Activated effector memory CD4-positive, alpha-beta T cell treated with anti-CD3 and anti-CD28 coated beads, Interleukin-2, amount 50 U/mL, for 16 hours (primary cell): ENCODE results near the gene CRIP2.

Source experiments
- DNase-seq: peaks from one replicate; pipeline ENCODE4 v3.0.0-alpha.2; 2020

Gene CRIP2

GRCh38 chr14:105474483-105475268, at the start of gene CRIP2:
Gene CRIP2, plus strand, starts transcription at chr14:105474821. Its CDS starts 42 bp downstream, at chr14:105474863.
- peak; percentile 85 for DNase-seq

DNA sequence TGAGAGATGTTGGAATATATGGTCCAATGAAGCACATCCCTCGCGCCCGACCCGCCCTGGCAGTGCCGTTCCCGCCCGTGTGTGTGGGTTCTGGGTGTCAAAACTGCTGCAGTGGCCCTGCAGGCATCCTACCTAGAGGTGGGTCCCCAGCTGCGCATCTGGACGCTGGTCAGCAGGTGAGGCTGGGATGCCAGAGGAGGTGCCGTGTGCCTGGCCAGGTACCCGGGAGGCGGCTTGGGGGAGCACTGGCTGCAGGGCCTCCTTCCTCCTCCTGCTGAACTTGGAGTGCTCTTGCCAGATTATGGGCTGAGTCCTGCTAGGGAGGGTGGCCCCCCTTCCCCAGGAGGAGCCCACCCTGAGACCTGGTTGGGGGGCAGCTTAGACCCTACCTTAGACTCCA, 49.8 kb upstream of the CRIP2 start:
- no peak for DNase-seq

DNA sequence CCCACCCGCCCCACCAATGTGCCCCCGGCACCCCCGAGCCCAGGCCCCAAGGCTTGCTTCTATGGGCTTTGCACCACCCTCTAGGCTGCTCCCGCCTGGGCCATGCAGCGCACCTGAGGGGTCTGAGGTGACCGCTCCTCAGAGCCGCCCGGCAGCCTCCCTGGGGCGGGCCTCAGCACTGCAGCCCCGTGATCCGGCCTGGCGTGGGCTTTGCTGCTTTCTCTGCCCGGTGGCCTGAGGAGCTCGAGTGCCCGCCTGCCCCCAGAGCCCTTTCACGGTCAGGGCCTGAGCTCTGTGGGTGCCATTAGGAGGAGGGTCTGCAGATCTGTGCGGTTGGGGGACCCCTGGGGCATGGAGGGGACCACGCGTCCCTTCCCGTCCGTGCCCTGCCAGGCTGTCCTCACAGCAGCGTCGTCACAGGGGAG, 48.8 kb upstream of the CRIP2 start:
- DNase-seq = no peak

DNA sequence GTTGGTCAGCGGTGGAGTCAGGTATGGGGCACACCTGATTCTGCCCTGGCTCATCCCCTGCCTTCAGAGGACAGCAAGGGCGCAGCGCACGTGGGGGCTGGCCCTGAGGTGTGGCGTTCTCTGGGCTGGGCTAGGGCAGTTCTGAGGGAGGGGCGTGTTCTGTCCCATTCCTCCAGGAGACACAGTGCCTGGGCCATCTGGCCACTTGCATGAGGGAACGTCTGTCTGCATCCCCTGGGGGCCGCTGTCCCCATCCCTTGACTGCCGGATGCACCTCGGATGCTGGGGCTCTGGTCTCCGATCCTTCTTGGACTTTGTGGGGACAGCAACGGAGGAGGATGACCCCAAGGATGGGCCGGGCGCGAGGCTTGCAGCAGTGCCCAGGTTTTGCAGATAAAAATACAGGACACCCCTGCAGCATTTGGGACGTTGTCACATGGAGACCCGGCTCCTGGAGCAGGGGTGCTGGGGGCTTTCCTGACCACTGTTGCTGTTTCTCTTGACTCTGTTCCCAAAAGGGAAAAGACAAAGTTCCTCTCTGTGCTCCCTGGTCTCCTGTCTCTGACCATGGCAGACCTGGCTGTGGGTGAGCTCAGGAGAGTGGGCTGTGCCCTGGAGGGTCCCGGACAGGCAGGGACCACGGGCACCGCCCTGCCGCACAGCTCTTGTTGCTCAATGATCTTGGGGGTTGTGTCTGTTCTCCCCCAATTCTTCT, 48.0 kb upstream of the CRIP2 start:
- DNase-seq = no peak

- DNase-seq = no peak
Measured at GRCh38 chr14:105427412-105427811, 47.2 kb upstream of the CRIP2 start.

- DNase-seq = no peak
Measured at GRCh38 chr14:105427936-105428485, 46.6 kb upstream of the CRIP2 start.

DNA sequence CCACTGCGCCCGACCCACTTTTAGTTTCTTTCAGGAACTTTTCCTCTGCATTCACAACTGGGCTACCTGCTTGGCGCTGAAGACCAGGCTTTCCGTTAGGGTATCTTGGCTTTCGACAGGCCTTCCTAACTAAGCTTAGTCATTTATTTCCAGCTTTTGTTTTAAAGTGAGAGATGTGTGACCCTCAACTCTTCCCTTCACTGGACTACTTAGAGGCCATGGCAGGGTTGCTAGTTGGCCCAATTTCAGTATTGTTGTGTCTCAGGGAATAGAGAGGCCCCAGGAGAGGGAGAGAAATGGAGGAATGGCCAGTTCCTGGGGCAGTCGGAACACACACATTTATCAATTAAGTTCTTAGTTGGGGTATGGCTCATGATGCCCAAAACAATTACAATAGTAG, 44.6 kb upstream of the CRIP2 start:
- no peak for DNase-seq

DNA sequence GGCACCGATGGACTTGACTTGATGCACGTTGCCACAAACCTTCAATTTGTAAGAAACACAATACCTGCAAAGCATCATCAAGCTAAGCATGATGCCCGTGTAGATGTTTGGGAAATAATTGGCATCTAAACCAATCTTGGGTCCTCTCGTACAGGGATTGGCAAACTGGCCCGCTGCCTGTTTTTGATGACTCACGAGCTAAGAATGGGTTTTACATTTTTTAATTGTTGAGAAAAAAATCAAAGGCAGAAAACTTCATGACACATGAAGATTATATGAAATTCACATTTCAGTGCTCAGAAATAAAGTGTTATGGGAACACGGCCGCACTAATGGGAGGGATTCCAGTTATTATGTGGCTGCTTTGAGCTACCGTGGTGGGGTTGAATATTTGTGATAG, 44.1 kb upstream of the CRIP2 start:
- no peak for DNase-seq

DNA sequence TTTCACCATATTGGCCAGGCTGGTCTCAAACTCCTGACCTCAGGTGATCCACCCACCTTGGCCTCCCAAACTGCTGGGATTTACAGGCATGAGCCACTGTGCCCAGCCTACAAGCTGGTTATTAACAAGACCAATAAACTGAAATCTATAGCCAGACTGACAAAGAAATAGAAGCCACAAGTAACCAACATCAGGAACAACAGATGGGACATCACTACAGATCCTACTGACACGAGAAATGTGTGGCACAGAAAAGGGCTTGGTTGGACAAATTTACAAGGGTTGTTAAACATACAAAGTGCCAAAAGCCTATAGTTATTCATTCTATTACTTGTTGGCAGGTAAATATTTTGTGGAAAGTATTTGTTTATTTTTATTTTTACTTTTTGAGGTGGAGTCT, 43.4 kb upstream of the CRIP2 start:
- no peak for DNase-seq

DNA sequence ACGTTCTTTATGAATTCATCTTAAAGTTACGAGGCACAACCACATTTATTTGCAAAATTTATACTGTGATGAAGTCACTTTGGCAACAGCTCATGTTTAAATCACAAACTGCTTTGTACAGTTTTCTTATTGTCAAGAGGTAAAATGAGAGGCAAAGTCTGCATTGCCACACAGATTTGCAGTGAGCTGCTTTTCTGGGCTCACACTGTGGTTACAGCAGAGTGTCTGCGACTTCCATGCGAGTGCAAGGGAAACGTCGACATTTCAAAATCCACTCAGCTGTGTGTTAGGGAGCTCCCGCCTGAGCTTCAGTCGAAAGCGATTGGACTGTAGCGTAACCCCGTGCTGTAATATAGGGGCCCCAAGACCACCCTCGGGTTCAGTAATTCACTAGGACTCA, 42.0 kb upstream of the CRIP2 start:
- DNase-seq = no peak

DNA sequence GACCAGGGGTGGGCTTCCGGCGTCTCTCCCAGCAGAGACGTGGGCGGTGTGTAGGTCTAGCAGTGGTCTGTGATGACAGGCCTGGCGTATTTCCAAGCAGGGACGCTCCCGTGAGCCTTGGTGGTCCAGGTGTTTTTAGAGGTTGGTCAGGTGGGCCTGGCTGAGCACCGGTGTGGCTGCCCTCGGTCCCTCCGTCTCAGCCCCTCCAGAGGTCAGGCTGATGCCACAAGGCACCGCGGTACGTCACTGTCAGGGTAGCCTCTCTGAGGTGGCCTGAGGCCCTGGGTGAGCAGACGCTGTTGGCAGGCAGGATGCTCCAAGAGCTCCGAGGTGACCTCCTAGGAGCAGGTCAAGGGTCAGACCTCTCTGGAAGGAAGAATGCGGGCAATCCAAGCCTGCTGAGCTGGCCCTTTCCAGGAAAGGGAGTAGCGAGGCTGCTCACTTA, 41.4 kb upstream of the CRIP2 start:
- DNase-seq = no peak

- DNase-seq = no peak
Measured at GRCh38 chr14:105436402-105436801, 38.2 kb upstream of the CRIP2 start.

- no peak for DNase-seq
Measured at GRCh38 chr14:105436891-105437722, 37.5 kb upstream of the CRIP2 start.

- DNase-seq = no peak
Measured at GRCh38 chr14:105437723-105438500, 36.7 kb upstream of the CRIP2 start.

- no peak for DNase-seq
Measured at GRCh38 chr14:105439179-105439578, 35.4 kb upstream of the CRIP2 start.

GRCh38 chr14:105439710-105440553, 34.7 kb upstream of the CRIP2 start:
- no peak for DNase-seq

DNA sequence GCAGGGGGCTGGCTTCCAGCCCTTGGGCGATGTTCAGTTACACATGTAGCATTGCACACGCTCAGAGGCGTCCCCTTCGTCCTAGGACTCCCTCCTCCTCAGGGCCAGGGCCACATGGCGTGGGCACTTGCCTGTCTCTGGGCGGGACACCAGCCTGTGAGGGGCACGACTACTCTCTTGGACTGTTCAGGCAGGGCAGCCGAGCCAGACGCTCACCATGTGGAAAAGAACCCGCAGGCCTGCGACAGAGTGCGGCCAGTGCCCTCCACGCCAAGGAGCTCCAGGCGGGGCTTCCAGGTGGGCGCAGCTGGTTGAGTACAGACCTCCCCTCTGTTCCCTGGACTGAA, 34.1 kb upstream of the CRIP2 start:
- DNase-seq = no peak

DNA sequence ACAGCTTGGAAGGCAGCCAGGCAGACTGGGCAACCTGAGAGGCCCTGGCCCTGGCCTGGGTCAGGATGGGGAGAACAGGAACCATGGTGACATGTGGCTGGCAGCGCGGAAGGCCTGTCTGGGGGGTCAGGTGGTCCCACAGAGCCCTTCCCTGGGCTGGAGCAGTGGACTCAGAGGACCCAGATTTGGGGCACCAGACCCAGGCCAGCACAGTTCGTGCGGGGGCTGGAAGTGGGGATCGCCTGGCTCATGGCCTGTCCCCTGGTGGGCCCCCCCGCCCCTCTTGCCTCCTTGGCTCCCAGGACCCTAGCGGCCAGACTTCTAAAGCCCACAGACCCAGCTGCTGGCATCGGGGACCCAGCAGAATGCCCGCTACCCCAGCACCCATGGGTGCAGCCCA, 33.6 kb upstream of the CRIP2 start:
- DNase-seq = no peak

DNA sequence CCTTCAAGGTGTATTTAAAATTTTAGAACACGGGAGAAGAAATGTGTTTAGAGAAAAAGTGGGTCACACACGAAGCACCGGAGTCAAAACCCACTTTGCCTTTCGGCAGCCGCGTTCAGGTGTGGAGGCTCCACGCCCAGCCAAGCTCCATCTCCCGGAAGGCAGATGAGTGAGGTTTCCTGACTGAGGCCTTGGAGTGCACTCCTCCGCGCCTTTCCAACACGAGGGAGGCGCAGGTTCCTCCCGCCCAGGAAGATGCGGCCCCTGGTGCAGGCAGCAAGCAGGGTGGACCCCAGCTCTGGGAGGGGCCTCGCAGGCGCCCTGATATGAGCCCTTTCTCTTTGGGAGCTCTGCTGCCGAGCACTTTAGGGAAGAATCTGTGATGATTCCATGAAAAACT, 32.5 kb upstream of the CRIP2 start:
- DNase-seq = no peak

DNA sequence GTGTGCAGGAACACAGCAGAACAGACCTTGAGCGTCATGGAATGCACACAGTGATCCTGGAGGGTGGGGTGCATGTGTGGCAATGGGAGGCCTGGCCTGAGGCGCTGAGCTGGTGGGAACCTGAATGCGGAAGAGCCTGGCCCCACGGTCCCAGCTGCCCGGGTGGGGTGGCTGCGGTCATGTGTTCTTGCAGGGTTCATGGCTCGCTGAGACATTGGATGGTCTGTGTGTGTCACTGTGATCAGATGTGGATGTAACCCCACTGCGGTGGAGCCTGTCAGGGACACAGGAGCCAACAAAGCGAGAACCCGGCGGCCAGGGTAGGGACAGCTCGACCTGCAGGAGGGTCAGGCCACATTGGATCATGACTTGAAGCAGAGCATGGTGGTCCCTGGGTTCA, 31.8 kb upstream of the CRIP2 start:
- no peak for DNase-seq

GRCh38 chr14:105444859-105445258, 29.8 kb upstream of the CRIP2 start:
- no peak for DNase-seq

- no peak for DNase-seq
Measured at GRCh38 chr14:105445290-105445689, 29.3 kb upstream of the CRIP2 start.
